NCI-H526 treated with DMSO at 0.1 percent for 48 hours (cell line): Measurements from ENCODE around the gene SORCS1.

ENCODE experiments used
- DNase-seq: peaks from one replicate; lab custom pipeline; 2025; lab: John Stamatoyannopoulos, UW

SORCS1 gene

GRCh38 chr10:106661133-106661766 lies 503.3 kb downstream of the SORCS1 start:
- no peak for DNase-seq

GRCh38 chr10:106660550-106660949 lies 504.0 kb downstream of the SORCS1 start:
- DNase-seq, result no peak

GRCh38 chr10:106655636-106656035 lies 508.9 kb downstream of the SORCS1 start:
- no peak for DNase-seq

GRCh38 chr10:106655165-106655564 lies 509.3 kb downstream of the SORCS1 start:
- DNase-seq, result no peak

GRCh38 chr10:106652279-106652678 lies 512.2 kb downstream of the SORCS1 start:
- DNase-seq, result no peak

- no peak for DNase-seq
Observed at GRCh38 chr10:106648534-106649481, 515.7 kb downstream of the SORCS1 start.

GRCh38 chr10:106643473-106643872 lies 521.0 kb downstream of the SORCS1 start:
- DNase-seq, result no peak

- no peak for DNase-seq
Observed at GRCh38 chr10:106637873-106638272, 526.6 kb downstream of the SORCS1 start.

GRCh38 chr10:106636766-106637491 lies 527.6 kb downstream of the SORCS1 start:
- no peak for DNase-seq

GRCh38 chr10:106635947-106636346 lies 528.6 kb downstream of the SORCS1 start:
- DNase-seq, result no peak

GRCh38 chr10:106631016-106631702 lies 533.3 kb downstream of the SORCS1 start:
- no peak for DNase-seq

- DNase-seq, result no peak
Observed at GRCh38 chr10:106626371-106626770, 538.1 kb downstream of the SORCS1 start.

GRCh38 chr10:106625751-106626150 lies 538.8 kb downstream of the SORCS1 start:
- no peak for DNase-seq

- no peak for DNase-seq
Observed at GRCh38 chr10:106619346-106619745, 545.2 kb downstream of the SORCS1 start.

GRCh38 chr10:106618646-106619045 lies 545.9 kb downstream of the SORCS1 start:
- DNase-seq, result no peak

GRCh38 chr10:106615081-106615480 lies 549.4 kb downstream of the SORCS1 start:
- no peak for DNase-seq

GRCh38 chr10:106614293-106614692 lies 550.2 kb downstream of the SORCS1 start:
- no peak for DNase-seq

- DNase-seq, result no peak
Observed at GRCh38 chr10:106612381-106612780, 552.1 kb downstream of the SORCS1 start.

GRCh38 chr10:106609470-106610266 lies 554.8 kb downstream of the SORCS1 start:
- DNase-seq, result no peak

- no peak for DNase-seq
Observed at GRCh38 chr10:106608066-106608465, 556.4 kb downstream of the SORCS1 start.

GRCh38 chr10:106595281-106595680 lies 569.2 kb downstream of the SORCS1 start:
- DNase-seq, result no peak
